GM19452 (cell line): ENCODE data around the gene NLGN3.
"Not testable (repeated sequence)": the region's sequence is repeated elsewhere in the genome, so short reads cannot be mapped to it uniquely, and the experiment has no call there.

Source experiments
- ATAC-seq: cut with Tn5 transposase; IDR thresholded peaks from one replicate; pipeline ENCODE4 v1.9.1; 2021; ENCODE audit not compliant: unreplicated experiment

The NLGN3 gene

GRCh38 chrX:71169586-71169985 lies 24.9 kb downstream of the NLGN3 start:
- no peak for ATAC-seq

GRCh38 chrX:71170660-71171059 lies 26.0 kb downstream of the NLGN3 start:
- ATAC-seq: no peak

DNA sequence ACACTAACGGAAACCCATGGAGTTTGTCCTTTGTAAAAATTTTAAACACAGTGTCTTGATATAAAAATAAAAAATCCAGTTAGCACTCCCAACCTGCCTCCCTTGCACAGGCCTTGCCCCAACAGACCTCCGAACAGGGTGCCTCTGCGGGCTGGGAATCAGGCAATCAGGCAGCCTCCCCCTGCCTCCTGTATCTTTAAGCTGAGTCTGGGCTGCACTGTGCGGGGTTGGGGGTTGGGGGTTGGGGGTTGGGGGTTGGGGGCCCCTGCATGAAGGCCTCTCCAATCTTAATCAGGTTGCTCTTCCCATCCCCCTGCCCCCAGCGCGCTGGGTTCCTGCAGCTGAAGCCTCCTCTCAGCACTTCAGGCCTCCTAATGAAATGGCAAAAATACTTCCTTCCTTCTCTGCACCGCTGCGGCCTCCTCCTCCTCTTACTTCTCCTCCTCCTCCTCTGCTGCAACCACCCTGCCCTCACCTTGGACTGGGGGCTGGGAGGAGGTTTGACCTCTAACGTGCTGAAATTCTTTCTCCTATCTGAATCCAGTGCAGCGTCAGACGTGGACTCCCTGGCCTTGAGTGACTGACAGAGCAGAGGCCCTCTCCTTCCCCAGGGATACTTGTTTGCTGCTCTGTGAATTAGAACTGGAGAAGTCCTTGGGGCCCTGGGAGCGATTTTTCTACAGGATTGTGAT lies 26.6 kb downstream of the NLGN3 start:
- no peak for ATAC-seq

DNA sequence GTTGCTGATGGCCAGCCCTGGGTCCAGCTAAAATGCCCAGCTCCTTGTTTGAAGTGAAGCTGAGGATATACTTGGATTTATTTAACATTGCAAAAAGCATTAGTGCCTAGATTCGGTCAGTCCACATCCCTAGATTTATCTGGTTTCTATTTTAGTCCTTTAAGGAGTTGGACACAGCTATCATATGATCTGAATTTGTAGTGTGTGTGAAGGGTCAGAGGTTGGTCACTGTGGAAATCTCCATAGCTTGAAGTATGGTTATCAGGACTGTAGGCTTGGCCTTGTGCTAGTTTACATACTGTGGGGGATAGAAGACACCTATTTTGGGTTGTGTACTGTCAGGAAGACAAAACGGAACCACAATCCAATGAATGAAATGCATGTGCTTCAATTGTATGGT lies 28.8 kb downstream of the NLGN3 start:
- no peak for ATAC-seq

DNA sequence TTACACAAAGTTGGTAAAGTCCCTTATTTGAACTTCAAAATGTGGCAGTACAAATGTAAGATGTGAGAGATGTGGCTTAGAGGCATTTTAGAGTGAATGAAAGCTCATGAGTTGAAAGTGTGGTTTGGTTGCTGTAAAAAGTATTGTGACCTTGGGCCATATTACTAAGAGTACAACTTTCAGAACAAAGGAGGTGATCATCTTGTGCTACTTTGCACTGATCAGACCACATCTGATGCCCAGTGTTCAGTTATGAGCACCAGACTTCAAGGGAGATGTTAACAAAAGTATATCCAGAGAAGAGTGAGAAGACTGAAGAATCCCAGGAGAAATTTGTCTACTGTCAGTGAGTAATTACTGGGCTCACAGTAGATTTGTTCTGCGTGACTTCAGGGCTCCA lies 30.2 kb downstream of the NLGN3 start:
- no peak for ATAC-seq

- ATAC-seq: no peak
These were observed 30.9 kb downstream of the NLGN3 start for GRCh38 chrX:71175531-71175930.

DNA sequence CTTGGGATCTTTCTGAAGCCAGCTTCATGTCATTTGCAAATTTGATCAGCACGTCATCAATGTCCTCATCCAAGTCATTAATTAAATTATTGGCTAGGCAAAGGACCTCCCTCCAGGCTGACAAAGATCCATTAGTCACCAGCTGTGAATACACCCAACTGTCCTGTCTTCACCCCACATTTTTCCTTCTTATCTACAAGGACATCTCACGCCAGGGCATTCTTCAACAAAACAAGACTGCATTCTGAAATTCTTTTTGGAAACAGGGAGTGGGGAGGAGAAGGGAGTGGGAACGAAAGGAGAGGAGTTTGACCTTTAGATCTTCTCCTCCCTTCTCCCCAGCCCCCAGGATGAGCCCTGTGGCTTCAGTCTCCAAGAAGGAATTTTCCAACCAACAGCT lies 32.7 kb downstream of the NLGN3 start:
- ATAC-seq: no peak

GRCh38 chrX:71178908-71179307 lies 34.3 kb downstream of the NLGN3 start:
- ATAC-seq: no peak

DNA sequence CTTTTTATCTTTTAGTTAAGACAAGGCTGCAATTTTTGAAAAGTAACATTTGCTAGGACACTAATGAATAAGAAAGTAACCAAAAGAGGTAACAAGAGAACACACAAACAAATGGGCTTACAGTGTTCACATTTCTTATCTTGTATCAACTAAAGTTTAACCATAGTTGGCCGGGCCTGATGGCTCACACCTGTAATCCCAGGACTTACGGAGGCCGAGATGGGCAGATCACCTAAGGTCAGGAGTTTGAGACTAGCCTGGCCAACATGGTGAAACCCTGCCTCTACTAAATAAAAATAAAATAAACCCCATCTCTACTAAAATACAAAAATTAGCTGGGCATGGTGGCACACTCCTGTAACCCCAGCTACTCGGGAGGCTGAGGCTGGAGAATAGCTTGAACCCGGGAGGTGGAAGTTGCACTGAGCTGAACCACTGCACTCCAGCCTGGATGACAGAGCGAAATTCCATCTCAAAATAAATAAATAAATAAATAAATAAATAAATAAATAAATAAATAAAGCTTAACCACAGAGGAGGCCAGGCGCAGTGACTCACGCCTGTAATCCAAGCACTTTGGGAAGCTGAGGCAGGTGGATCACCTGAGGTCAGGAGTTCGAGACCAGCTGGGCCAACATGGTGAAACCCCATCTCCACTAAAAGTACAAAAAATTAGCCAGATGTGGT lies 36.1 kb downstream of the NLGN3 start:
- ATAC-seq: not testable (repeated sequence)

- peak; percentile 64 for ATAC-seq
These were observed 36.9 kb downstream of the NLGN3 start for GRCh38 chrX:71181558-71181909.

GRCh38 chrX:71181910-71182799 lies 37.5 kb downstream of the NLGN3 start:
- ATAC-seq: peak; percentile 89

GRCh38 chrX:71182871-71183270 lies 38.2 kb downstream of the NLGN3 start:
- no peak for ATAC-seq

DNA sequence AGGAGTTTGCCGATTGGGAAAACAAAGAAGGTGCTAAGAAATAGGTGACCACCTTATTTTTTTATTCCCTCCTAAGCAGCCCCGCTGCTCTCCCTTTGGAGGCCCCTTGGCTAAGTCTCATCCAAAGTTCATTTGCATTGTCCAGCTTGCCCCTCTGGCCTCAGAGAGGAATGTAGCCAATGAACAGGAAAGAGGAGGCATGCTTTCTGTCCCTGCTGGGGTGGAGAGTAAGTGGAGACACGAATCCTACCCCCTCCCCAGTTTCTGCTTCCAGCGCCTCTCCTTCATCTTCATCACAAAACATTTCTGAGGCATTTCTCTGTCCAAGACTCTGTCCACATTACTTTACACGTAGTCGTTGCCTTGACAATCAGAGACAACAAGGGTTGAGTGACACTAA lies 38.7 kb downstream of the NLGN3 start:
- ATAC-seq: no peak

DNA sequence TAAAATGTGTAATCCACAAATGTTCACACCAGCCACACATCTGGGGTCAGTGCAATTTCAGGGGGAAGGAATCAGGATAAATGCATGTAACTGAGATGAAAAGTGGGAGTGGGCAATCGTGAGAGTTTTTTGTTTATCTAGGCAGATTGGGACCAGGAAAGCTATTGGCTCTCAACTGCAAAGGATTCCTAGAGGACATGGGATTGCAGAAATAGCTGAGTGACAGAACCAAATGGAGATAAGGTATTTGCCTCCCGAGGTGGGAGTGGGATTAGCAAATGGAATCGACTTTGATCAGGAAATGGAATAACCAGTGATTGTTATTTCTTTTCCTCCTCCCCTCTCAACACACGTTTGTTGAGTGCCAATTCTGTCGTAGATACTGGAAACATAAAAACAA lies 39.5 kb downstream of the NLGN3 start:
- no peak for ATAC-seq

DNA sequence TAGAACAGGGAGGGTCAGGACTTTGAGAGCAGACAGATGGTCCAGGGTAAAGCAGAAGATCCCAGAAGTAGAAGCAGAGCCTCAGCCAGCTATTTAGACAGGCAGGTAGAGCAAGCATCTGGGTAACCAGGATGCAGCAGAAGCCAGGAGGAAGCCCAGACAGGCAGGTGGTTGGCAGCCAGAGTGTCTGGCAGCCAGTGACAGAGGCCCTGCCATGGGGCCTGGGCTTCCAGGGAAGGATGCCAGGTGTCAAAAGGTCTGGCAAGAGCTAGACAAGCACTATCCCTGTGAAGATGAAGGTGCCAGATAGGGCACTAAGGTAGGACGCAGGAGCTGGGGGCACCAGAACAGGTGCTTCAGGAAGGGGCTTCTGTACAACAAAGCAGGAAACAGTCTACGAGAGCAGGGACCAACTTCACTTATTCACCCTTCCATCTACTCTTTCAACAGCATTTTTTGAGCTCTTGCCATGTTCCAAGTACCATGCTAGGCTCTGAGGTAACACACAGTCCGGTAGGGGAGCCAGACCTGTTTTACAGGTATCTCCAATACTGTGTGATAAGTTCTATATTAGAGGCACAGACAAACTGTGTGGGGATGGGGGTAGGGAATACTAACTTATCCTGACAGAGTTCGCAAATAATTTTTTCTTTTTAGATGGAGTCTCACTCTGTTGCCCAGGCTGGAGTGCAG lies 40.3 kb downstream of the NLGN3 start:
- no peak for ATAC-seq

GRCh38 chrX:71191248-71191647 lies 46.6 kb downstream of the NLGN3 start:
- ATAC-seq: no peak

GRCh38 chrX:71195964-71196649 lies 51.5 kb downstream of the NLGN3 start:
- peak; percentile 65 for ATAC-seq

GRCh38 chrX:71198066-71198465 lies 53.4 kb downstream of the NLGN3 start:
- ATAC-seq: peak; percentile 73

GRCh38 chrX:71199252-71200008 lies 54.8 kb downstream of the NLGN3 start:
- no peak for ATAC-seq

- no peak for ATAC-seq
These were observed 66.2 kb downstream of the NLGN3 start for GRCh38 chrX:71210816-71211215.
